A549 (cell line): ENCODE results near the gene ZFYVE9. TPM values are rescaled to one million over a fixed set of nuclear protein-coding genes. Genes with fewer than 3 reads are reported as not detected.

Source experiments
- ATAC-seq, 2 experiments: fragments of 200-7000 bp in 1 of 2; fragments of >200 bp in 1 of 2; cut with Nextera tagmentation in 1 of 2; cut with Tn5 transposase in 1 of 2; 3 replicates each; pipeline versions ENCODE4 v1.8.0 to v1.9.1; 2018 to 2020; ENCODE audit warnings: mild to moderate bottlenecking in 1 of 2, moderate library complexity in 1 of 2
- CTCF ChIA-PET: fragments of 300-600 bp; sonication (Branson Sonifier 250); formaldehyde crosslinking; extraction: SDS; loops from one replicate; lab custom pipeline; 2021; ENCODE audit warnings: antibody characterized with exemption, inconsistent platforms; lab: Yijun Ruan, JAX
- POLR2A ChIA-PET: fragments of 350-600 bp; formaldehyde crosslinking; extraction: SDS; loops from one replicate; lab custom pipeline; 2021; ENCODE audit warnings: antibody characterized with exemption, inconsistent platforms; lab: Yijun Ruan, JAX
- DNase-seq, 2 experiments: peaks; one replicate each; pipeline versions ENCODE4 v3.0.0 to v3.0.0-alpha.2; 2011 to 2016; ENCODE audit warnings: low read depth in 1 of 2, low spot score in 1 of 2
- FAIRE-seq: peaks from 2 replicates; lab custom pipeline; 2011; peaks lifted over from hg19 to GRCh38; lab: Jason Lieb, UNC
- H3K27ac ChIP-seq, 2 experiments: fragments of >200 bp; sonication (Bioruptor Twin); formaldehyde crosslinking; 3 replicates each; pipeline ENCODE4 v1.5.1; 2016 to 2017
- H3K4me1 ChIP-seq: fragments of >200 bp; sonication (Bioruptor Twin); formaldehyde crosslinking; 3 replicates; pipeline ENCODE4 v1.6.1; 2016
- H3K4me2 ChIP-seq: fragments of >200 bp; sonication (Bioruptor Twin); formaldehyde crosslinking; 3 replicates; pipeline ENCODE4 v1.6.1; 2016
- H3K4me3 ChIP-seq: fragments of >200 bp; sonication (Bioruptor Twin); formaldehyde crosslinking; 3 replicates; pipeline ENCODE4 v1.5.1; 2016
- H3K9me3 ChIP-seq: fragments of >200 bp; sonication (Bioruptor Twin); formaldehyde crosslinking; 3 replicates; pipeline ENCODE4 v1.6.1; 2016
- ATOH8 ChIP-seq: fragments of 250-450 bp; sonication (Bioruptor Pico); IDR thresholded peaks from 2 replicates; pipeline ENCODE4 v1.5.0; 2020; ENCODE audit warnings: low read depth, mild to moderate bottlenecking, moderate library complexity
- CTCF ChIP-seq: fragments of >200 bp; sonication (Bioruptor Twin); formaldehyde crosslinking; IDR thresholded peaks from 3 replicates; pipeline ENCODE4 v1.5.1; 2016
- FOSB ChIP-seq: fragments of 250-450 bp; sonication (Bioruptor Pico); IDR thresholded peaks from 2 replicates; pipeline ENCODE4 v1.5.0; 2020; ENCODE audit warnings: mild to moderate bottlenecking, moderate library complexity
- FOSL2 ChIP-seq, 2 experiments: fragments of 450-650 bp in 1 of 2; fragments of >200 bp in 1 of 2; sonication (Bioruptor Twin) in 1 of 2; formaldehyde crosslinking; IDR thresholded peaks; 2 replicates each; pipeline versions ENCODE4 v1.5.0 to v1.6.1; 2016 to 2020; ENCODE audit warnings: mild to moderate bottlenecking in 1 of 2, moderate library complexity in 1 of 2
- GATA3 ChIP-seq: IDR thresholded peaks from 2 replicates; pipeline ENCODE4 v1.6.1; 2012; ENCODE audit warnings: borderline replicate concordance
- HES2 ChIP-seq: fragments of >200 bp; sonication (Bioruptor Twin); formaldehyde crosslinking; IDR thresholded peaks from 2 replicates; pipeline ENCODE4 v1.6.1; 2016
- HOXA7 ChIP-seq: fragments of 250-450 bp; sonication (Bioruptor Pico); IDR thresholded peaks from 2 replicates; pipeline ENCODE4 v1.5.0; 2020; ENCODE audit warnings: mild to moderate bottlenecking, moderate library complexity
- HOXB13 ChIP-seq: fragments of 250-450 bp; sonication (Bioruptor Pico); IDR thresholded peaks from 2 replicates; pipeline ENCODE4 v1.5.0; 2020; ENCODE audit warnings: low read depth, mild to moderate bottlenecking, moderate library complexity
- HOXB5 ChIP-seq: fragments of 250-450 bp; sonication (Bioruptor Pico); IDR thresholded peaks from 2 replicates; pipeline ENCODE4 v1.5.0; 2020; ENCODE audit warnings: mild to moderate bottlenecking, moderate library complexity
- JUNB ChIP-seq: fragments of >200 bp; sonication (Bioruptor Twin); formaldehyde crosslinking; IDR thresholded peaks from 2 replicates; pipeline ENCODE4 v1.6.1; 2016
- KDM5A ChIP-seq: fragments of 200-600 bp; sonication (generic); IDR thresholded peaks from 2 replicates; pipeline ENCODE4 v1.6.1; 2016; ENCODE audit warnings: antibody characterized with exemption, mild to moderate bottlenecking
- MAFK ChIP-seq: fragments of 450-650 bp; IDR thresholded peaks from 2 replicates; pipeline ENCODE4 v1.6.1; 2014; ENCODE audit not compliant: partially characterized antibody
- MAZ ChIP-seq: fragments of 150-350 bp; IDR thresholded peaks from 2 replicates; pipeline ENCODE4 v1.6.1; 2014; ENCODE audit warnings: antibody characterized with exemption, low read depth, low read length, borderline replicate concordance
- MYC ChIP-seq: IDR thresholded peaks from 2 replicates; pipeline ENCODE4 v1.6.1; 2012; ENCODE audit warnings: mild to moderate bottlenecking, inconsistent platforms, low read length, improper control_type of control experiment, borderline replicate concordance
- NFE2L2 ChIP-seq: fragments of 150-350 bp; conservative IDR thresholded peaks from 2 replicates; pipeline ENCODE4 v1.6.1; 2014; ENCODE audit warnings: low read length
- POLR2A ChIP-seq: IDR thresholded peaks from 2 replicates; pipeline ENCODE4 v1.6.1; 2012; ENCODE audit warnings: mild to moderate bottlenecking, low read length
- RARB ChIP-seq: fragments of 250-450 bp; sonication (Bioruptor Pico); IDR thresholded peaks from 2 replicates; pipeline ENCODE4 v1.8.0; 2021; ENCODE audit warnings: mild to moderate bottlenecking, moderate library complexity
- RFX5 ChIP-seq: fragments of 450-650 bp; IDR thresholded peaks from 2 replicates; pipeline ENCODE4 v1.7.1; 2014; ENCODE audit warnings: antibody characterized with exemption, mild to moderate bottlenecking, moderate library complexity
- TFCP2L1 ChIP-seq: fragments of 250-450 bp; sonication (Bioruptor Pico); IDR thresholded peaks from 2 replicates; pipeline ENCODE4 v1.5.0; 2021; ENCODE audit warnings: mild to moderate bottlenecking
- TP53 ChIP-seq: fragments of 250-450 bp; sonication (Bioruptor Pico); IDR thresholded peaks from 2 replicates; pipeline ENCODE4 v1.5.0; 2021; ENCODE audit warnings: mild to moderate bottlenecking, moderate library complexity
- ZNF302 ChIP-seq: fragments of 250-450 bp; sonication (Bioruptor Pico); IDR thresholded peaks from 2 replicates; pipeline ENCODE4 v1.9.0; 2021; ENCODE audit warnings: inconsistent platforms, mild to moderate bottlenecking, moderate library complexity
- ZSCAN20 ChIP-seq: fragments of 250-450 bp; sonication (Bioruptor Pico); IDR thresholded peaks from 2 replicates; pipeline ENCODE4 v1.8.0; 2022; ENCODE audit warnings: mild to moderate bottlenecking, moderate library complexity
- WGBS: methylation state at CpG from one replicate; pipeline ENCODE4 v1.1.6; 2017; ENCODE audit errors: missing lambda C conversion rate; 5-methylcytosine and 5-hydroxymethylcytosine counted together
- polyA plus RNA-seq, 4 experiments: library from polyadenylated mRNA; depleted of rRNA in 3 of 4; stranded (reverse); fragments of >200 nt; fragmentation: RNase III in 1 of 4; extraction: RNeasy Plus Mini Kit Qiagen cat#74134 plus additional on column Dnase treatment in 1 of 4; gene quantifications; 2 replicates in 3 of 4; 3 replicates in 1 of 4; pipeline ENCODE4 v1.2.3, GENCODE V29; 2011 to 2017
- TF ChIP-seq, protein P1 (sequence below): fragments of 150-350 bp; IDR thresholded peaks from 2 replicates; pipeline ENCODE4 v1.6.1; 2014; ENCODE audit warnings: low read depth, mild to moderate bottlenecking, low read length

ZFYVE9 gene
- polyA plus RNA-seq, 2 of the 4 experiments (the other 2 are of a cell fraction): 7.1 to 11.9 TPM

- no peak overlapping the region for H3K4me2 ChIP-seq
- H3K4me1 ChIP-seq: no peaks in the 10 kb centered on the region
- no peaks in the 10 kb centered on the region for H3K9me3 ChIP-seq
- ATAC-seq (no peak), DNase-seq (no peak), FAIRE-seq (no peak)
- ChIA-PET POLR2A (no interaction called here), CTCF (no interaction called here)
- no peak overlapping the region for H3K4me3 ChIP-seq
- WGBS: 77% methylated on average over 1 of the region's 1 CpG
- no peak overlapping the region for H3K27ac ChIP-seq
- TF ChIP-seq HOXA7 (CRISPR knock-in tag): no peak
- no peak for TF ChIP-seq HES2
- no peak for TF ChIP-seq MAFK
- no peak for TF ChIP-seq HOXB5 (CRISPR knock-in tag)
Observed at GRCh38 chr1:52266507-52266906, 124.6 kb downstream of the ZFYVE9 start.

- Histone ChIP-seq H3K27ac (no peak overlapping the region), H3K4me1 (no peaks in the 10 kb centered on the region), H3K4me2 (no peak overlapping the region), H3K9me3 (no peaks in the 10 kb centered on the region), H3K4me3 (no peak overlapping the region)
- TF ChIP-seq RFX5 (no peak), TP53 (CRISPR knock-in tag) (no peak), POLR2A (no peak), FOSB (CRISPR knock-in tag) (no peak), MAFK (peak; percentile 65)
- WGBS: 74% methylated on average over 3 of the region's 3 CpGs
- ChIA-PET POLR2A (no interaction called here), CTCF (no interaction called here)
- no peak for ATAC-seq
- no peak for DNase-seq
- no peak for FAIRE-seq
Observed at GRCh38 chr1:52268372-52268771, 126.5 kb downstream of the ZFYVE9 start.

DNA sequence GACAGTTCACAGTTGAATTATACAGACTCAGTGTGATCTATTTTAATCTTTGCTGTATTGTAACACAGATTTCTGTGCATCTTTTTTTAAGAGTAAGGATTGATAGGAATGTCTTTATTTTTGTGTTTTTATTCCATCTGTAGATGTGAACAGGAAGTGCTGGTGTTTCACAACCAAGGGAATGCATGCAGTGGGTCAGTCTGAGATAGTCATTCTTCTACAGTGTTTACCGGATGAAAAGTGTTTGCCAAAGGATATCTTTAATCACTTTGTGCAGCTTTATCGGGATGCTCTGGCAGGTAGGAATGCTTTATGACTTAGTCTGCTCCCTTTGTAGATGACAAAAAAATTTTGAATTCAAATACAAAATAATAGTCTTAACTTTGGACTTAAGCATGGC is 139.6 kb downstream of the ZFYVE9 start:
- POLR2A ChIA-PET: no interaction called here
- FAIRE-seq (no peak), DNase-seq (no peak), ATAC-seq (no peak)
- no peaks in the 10 kb centered on the region for H3K9me3 ChIP-seq
- H3K27ac ChIP-seq: no peak overlapping the region
- CTCF ChIA-PET: no interaction called here
- no peak overlapping the region for H3K4me2 ChIP-seq
- H3K4me1 ChIP-seq: no peaks in the 10 kb centered on the region; the same call in 2 of the 3 replicates
- H3K4me3 ChIP-seq: no peak overlapping the region
- 47% methylated on average over 2 of the region's 2 CpGs for WGBS
- TF ChIP-seq CTCF (no peak), HOXB13 (CRISPR knock-in tag) (no peak)
- TF ChIP-seq, protein P1, sequence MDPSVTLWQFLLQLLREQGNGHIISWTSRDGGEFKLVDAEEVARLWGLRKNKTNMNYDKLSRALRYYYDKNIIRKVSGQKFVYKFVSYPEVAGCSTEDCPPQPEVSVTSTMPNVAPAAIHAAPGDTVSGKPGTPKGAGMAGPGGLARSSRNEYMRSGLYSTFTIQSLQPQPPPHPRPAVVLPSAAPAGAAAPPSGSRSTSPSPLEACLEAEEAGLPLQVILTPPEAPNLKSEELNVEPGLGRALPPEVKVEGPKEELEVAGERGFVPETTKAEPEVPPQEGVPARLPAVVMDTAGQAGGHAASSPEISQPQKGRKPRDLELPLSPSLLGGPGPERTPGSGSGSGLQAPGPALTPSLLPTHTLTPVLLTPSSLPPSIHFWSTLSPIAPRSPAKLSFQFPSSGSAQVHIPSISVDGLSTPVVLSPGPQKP: no peak

DNA sequence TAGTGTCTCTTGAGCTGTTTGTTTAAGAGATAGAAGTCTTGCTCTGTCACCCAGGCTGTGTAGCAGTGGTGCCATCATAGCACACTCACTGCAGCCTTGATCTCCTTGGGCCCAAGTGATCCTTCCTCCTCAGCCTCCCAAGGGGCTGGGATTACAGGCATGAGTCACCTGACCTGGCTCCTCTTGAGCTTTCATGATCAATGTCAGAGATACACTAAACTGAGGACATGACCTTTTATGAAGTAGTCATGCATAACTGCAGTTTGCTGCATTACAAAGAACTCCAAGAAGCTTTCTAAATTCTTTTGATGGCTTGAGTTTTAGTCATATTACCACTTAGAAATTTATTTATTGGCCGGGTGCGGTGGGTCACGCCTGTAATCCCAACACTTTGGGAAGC is 146.4 kb downstream of the ZFYVE9 start:
- ChIA-PET POLR2A (interaction anchor here (0.7 kb wide), 1 partner anchor 440 kb away, joined by 7 read pairs; no protein-coding TSS in a partner anchor), CTCF (no interaction called here)
- no peaks in the 10 kb centered on the region for H3K9me3 ChIP-seq
- DNase-seq (peak in 1 of 2 experiments; percentile 6), FAIRE-seq (no peak), ATAC-seq (no peak)
- H3K4me3 ChIP-seq: no peak overlapping the region
- whole genome bisulfite sequencing: 97% methylated on average over 3 of the region's 3 CpGs
- no peaks in the 10 kb centered on the region for H3K4me1 ChIP-seq
- H3K4me2 ChIP-seq: no peak overlapping the region
- no peak for TF ChIP-seq NFE2L2
- TF ChIP-seq KDM5A: no peak
- TF ChIP-seq MAZ: no peak
- no peak for TF ChIP-seq ZNF302
- TF ChIP-seq RARB (CRISPR knock-in tag): no peak
- TF ChIP-seq JUNB: no peak
- no peak for TF ChIP-seq RFX5
- TF ChIP-seq ZSCAN20: no peak
- TF ChIP-seq MYC: no peak
- no peak for TF ChIP-seq HOXA7 (CRISPR knock-in tag)
- no peak for TF ChIP-seq HOXB5 (CRISPR knock-in tag)
- no peak for TF ChIP-seq GATA3
- no peak for TF ChIP-seq TFCP2L1
- no peak for TF ChIP-seq ATOH8 (CRISPR knock-in tag)
- TF ChIP-seq, protein P1: no peak
- no peak for TF ChIP-seq FOSL2 (IDR thresholded peaks at IDR 0.05)
- TF ChIP-seq FOSL2 (CRISPR knock-in tag; IDR thresholded peaks at IDR 0.05): no peak
- H3K27ac ChIP-seq: no peak overlapping the region
